Umbilical cord (tissue), 2 donors: ENCODE data around the gene ZNF778. TPM values are rescaled to one million over a fixed set of nuclear protein-coding genes. Genes with fewer than 3 reads are reported as not detected.

Experiments
- DNase-seq: peaks from one replicate; pipeline ENCODE4 v3.0.0-alpha.2; 2015; ENCODE audit warnings: low spot score
- total RNA-seq: library from RNA; depleted of rRNA; stranded (reverse); fragments of >200 nt; gene quantifications from one replicate; pipeline ENCODE4 v1.2.3, GENCODE V29; 2014; ENCODE audit warnings: low replicate concordance; ENCODE audit not compliant: insufficient read depth

ZNF778 gene
- total RNA-seq, 1 donor from 2014 or later: 43.8 TPM

DNA sequence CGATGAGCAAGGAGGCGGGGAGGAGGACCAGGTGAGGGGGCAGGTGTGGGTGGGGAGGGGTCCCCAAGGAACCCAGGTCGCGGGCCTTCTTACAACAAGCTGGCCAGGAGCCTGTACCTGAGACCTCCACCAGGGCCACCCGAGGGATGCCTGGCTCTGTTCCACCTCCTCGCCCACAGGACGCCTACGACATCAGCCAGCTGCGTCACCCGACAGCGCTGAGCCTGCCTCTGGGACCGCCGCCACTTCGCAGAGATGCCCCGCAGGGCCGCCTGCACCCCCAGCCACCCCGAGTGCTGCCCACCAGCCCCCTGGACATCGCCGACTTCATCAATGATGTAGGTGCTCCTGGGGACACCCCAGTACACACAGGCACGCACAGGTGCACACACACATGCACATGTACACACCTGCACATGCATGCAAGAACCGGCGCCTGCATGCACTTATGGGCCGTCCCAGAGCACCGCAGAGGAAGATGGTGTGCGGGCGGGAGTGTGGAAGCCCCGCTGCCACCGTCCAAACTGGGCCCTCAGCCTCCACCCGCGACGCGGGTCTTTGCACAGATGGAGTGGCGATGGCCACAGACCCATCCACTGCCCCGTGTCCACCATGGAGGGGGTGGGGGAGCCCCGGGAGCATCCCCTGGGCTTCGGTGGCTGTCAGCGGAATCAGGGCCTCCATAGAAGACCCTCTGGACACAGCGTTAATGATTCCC, 23.8 kb upstream of the ZNF778 start:
- no peak for DNase-seq

DNA sequence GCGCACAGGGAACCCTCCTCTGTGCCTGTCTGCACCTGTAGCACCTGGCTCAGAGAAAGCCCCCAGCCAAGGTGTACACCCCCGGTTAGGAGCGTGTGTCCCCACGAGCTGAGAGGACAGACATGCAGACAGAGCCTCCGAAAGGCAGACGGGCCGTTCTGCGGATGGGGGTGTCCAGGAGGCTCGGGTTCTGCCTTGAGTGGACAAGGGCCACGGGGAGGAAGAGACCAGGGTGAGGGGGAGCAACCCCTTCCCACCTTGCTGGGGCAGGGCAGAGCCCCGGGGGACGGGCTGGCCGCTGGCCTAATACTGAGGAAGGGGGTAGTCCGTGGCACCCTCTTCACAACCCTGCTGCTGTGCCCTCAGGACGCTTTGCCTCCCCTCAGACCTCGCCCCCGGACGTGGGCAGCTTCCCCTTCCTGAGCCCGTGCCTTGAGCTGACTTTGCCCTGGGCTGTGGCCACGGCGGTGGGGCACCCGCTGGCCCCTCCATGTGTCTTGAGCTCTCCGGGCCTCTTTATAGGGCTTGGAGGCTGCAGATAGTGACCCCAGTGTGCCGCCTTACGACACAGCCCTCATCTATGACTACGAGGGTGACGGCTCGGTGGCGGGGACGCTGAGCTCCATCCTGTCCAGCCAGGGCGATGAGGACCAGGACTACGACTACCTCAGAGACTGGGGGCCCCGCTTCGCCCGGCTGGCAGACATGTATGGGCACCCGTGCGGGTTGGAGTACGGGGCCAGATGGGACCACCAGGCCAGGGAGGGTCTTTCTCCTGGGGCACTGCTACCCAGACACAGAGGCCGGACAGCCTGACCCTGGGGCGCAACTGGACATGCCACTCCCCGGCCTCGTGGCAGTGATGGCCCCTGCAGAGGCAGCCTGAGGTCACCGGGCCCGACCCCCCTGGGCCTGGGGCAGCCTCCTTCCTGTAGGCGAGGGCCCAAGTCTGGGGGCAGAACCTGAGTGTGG, 22.9 kb upstream of the ZNF778 start:
- DNase-seq: no peak

DNA sequence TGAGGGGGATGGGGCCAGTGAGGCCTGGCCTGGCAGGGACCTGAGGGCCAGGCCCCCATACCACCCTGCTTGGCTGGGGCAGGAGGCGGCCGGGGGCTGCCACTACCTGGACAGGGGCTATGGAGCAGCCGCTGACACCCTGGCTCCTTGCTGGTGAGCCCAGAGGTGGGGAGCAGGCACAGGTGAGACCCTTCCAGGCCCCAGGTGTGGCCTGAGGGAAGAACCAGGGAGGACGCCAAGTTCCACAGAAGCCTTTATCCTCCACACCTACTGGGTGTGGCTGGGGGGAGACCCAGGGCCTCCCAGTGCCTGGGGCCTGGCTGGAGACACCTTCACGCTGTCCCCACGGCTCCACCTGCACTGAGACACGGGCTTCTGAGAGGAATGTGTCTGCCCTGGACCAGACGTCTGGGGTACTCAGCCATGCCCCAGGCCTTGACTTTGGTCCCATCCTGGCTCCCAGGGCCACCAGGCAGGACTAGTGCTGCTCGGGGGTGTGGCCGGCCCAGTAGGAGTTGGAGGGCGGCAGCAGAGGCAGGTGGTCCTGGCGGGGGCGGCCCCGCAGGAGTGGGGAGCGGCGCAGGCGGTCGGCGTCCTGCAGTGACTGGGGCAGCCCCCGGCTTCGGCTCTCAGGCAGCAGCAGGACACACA, 21.9 kb upstream of the ZNF778 start:
- no peak for DNase-seq

DNA sequence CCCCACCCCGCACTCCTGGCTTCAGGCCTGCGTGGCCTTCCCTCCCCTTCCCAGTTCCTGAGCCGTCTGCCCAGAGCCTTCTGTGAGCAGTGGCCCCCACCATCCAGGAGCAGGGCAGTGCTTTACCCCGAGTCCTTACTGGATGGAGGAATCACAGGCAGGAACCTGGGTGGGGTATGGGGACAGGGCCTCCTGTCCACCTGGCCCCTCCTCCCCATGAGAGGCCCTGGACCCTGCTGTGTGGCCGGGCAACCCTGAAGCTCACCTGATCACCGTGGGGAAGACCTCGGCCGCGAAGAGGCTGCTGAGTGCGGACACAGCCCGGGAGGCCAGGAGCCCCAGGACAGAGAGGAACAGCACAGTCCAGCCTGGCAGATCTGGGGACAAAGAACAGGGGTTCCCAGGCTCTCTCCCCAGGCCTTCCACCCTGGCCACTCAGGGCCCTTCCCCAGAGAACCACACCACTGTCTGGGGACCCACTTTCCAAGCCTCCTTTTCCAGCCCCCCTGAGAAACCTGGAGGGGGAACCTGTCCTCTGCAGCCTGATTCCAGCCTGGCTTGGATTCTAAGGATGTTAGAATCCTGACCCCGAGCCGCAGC, 20.4 kb upstream of the ZNF778 start:
- DNase-seq: no peak

DNA sequence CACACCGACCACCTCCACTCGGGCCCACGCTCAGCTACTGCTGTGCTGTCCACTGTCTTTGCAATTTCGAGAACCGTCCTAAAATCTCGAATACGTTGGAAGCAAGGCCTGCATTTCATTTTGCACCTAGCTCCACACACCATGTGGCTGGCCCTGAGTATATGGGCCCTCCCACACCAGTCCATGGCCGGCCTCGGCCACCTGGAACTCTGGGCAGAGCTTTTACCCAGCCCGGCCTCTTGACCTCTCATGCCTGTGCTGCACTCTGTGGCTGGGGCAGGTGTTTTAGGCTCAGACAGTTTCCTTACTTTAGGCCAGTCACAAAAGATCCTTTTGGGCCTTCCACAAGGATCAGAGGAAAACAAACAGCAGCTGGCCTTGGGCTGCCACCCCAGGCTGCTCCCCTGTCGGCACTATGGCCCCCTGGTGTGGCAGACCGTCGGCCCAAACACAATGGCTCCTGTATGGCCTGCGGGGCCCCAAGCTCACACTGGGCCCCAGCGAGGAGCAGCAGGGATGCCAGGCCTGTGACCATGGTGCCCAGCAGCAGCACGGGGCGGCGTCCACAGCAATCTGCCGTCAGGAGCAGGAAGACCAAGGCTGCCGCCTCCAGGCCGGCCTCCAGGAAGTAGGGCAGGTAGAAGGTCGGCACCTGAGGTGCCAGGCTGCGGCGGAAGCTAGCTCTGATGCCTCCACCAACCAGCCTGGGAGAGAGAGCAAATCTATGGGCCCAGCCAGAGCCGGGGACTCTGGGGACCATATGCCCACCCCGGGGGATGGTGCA, 19.7 kb upstream of the ZNF778 start:
- DNase-seq: no peak

DNA sequence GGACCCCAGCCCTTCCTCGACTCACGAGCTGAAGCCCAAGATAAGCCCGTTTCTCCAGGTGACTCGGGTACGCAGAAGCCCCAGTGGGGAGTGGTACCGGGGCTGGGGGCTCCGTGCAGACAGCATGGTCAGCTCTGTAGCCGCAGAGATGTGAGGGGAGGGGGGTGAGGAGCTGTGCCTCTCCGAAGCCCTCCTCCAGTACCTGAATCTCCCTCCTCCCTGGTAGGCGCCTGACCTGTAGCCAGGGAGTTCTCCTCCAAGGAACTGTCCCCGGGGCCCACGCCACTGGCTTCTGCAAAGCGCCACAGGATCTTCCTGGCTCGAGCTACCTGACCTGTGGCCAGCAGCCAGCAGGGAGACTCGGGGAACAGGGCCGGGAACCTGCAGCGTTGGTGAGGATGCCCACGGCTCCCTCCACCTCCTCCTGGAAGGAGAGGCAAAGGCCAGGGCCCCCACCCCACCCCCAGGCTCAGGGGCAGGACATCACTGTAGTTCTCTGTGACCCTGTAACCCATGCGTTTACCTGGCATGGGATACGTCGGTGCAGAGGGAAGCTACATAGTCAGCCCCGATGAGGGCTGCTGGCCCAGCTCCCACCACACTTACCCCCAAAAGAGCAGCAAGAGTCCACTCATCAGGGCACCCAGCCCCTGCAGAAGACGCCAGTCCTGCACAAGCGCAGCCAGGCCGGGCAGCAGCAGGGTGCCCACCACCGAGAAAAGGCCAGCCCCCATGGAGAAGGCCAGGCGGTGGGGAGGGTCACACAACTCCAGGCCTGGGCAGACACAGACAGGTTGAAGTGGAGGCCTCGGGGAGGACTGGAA, 18.9 kb upstream of the ZNF778 start:
- no peak for DNase-seq

DNA sequence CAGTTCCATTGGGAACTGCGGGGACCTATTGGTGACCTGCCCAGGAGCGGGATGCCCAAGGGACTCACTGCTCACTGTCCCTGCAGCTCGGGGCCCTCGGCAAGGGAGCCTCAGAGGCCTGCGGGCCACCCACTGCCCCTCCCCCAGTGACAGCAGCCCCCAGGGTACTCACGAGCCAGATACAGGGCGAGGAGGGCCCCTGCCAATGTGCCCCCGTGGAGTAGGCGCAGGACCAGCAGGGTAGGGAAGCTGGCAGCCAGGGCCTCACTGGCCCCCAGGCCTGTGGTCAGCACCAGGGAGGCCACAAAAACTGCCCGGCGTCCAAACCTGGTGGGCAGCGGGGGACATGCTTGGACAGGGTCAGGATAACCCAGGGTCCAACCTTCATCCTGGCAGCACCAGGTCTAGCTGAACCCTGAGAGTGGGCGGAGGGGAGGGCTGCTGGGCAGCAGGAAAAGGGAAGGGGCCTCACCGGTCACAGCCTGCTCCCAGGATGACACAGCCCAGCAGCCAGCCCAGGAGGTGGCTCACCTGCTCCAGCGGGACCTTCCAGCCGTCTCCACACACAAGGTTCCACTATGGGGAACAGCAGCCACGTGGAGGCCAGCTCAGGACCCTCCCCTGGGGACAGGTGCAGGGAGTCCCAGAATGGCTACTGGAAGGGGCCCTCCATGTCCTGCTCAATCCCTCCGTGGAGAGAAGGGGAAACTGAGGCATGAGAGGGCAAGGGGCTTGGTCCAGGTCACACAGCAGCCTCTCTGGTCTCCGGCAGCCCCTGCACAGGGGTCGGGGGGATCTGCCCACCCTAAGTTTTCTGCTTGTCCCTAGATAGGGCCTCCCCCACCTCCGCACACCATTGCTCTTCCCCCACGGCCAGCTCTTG, 18.0 kb upstream of the ZNF778 start:
- no peak for DNase-seq

DNA sequence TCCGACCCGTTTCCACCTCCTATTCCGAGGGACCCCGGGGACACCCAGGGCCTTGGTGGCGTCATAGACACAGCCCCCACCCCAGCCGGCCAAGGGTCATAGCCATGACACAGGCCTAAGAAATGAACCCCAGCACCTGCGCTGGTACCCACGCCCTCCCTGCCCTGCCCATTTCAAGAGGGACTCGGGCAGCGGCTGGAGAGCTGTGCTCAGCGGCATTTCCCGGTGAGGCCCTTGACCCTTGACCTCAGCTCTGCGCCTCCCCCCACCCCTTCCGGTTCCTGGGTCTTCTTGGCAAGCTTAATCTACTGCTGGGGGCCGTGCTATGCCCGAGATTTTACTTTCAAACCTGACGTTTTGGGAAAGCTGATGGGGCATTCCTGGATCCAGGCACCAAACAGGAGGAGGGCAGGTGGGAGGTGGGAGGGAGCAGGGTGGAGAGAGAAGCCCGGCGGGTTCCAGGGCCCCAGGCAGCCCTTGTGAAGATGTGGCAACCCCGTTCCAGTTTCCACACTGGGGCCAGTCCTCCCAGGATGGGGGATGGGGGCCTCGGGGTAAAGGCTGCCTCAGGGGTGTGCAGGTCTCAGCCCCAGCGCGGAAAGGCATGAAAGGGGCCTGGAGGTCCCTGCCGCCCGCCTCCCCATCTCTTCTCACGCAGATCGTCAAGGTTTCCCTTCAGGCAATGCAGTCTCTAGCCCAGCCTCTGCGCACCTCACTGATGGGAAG, 17.2 kb upstream of the ZNF778 start, which contains the start of gene SLC22A31:
Gene SLC22A31, minus strand, starts transcription at position 414 of the 726 bp plus-strand sequence. Its CDS starts 36 bp downstream, at position 378.
- DNase-seq: no peak

DNA sequence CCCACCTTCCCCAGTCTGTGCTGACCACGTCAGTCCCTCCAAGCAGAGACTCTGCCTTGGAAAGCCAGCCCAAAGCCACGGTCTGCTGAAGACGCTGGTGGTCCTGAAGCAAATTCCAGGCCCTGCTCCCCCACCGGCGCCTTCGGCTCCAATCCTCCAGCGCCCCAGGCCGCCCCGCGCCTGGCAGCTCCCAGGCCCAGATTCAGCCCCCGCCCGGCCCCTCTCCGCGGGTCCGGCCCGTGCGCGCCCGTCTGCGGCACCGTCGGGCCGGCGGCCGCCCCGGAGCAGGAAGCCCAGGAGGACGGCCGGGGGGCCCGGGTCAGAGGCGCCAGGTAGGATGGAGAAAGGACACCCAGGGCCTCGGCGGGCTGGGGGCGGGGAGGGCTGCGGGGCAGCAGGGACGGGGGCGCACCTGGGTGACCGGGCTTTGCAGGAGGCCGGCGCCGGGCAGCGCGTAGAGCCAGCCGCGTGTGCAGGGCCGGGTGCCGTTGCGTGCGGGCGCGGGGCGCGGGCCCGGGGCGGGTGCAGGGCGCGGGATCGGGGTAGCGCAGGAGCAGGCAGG, 16.6 kb upstream of the ZNF778 start:
- no peak for DNase-seq

DNA sequence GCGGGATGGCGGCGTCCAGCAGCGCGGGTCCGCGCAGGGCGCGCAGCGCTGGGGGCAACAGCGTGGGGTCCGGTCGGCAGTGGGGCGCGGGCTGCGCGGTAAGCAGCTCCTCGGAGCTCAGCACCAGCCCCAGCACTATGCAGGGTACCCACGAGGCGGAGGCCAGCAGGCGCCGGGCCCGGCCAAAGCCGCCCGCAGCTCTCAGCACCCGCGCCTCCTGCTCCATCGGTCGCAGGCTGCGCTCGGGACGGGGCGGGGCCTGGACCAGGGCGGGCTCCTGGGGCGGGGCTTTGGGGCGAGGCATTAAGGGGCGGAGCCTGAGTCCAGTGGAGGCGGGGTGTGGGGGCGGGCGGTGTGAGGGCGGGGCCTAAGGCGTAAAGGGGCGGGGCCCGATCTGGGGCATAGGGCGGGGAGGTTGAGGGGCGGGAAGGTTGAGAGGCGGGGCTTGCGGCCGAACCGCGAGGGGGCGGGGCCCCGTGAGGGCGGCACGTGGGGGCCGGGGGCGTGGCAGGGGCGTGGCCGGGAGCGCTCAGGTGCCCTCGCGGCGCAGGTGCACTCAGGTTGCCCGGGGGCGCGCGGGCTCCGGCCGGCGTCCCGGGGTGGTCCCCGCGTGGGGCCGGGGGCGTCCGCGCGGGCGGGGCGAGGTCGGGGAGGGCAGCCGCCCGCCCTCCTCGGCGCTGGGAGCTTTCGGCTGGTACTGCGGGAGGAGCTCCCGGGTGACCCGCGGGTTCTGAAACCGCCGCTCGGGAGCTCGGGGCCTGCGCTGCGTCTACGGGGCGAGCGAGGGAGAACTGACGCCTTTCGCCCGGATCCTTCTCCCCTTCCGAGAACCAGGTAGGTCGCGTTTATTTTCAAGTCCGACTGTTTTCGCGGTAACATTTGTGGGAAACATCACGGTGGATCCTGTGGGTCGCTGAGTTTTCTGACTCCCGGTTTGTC, 15.8 kb upstream of the ZNF778 start:
- DNase-seq: no peak

DNA sequence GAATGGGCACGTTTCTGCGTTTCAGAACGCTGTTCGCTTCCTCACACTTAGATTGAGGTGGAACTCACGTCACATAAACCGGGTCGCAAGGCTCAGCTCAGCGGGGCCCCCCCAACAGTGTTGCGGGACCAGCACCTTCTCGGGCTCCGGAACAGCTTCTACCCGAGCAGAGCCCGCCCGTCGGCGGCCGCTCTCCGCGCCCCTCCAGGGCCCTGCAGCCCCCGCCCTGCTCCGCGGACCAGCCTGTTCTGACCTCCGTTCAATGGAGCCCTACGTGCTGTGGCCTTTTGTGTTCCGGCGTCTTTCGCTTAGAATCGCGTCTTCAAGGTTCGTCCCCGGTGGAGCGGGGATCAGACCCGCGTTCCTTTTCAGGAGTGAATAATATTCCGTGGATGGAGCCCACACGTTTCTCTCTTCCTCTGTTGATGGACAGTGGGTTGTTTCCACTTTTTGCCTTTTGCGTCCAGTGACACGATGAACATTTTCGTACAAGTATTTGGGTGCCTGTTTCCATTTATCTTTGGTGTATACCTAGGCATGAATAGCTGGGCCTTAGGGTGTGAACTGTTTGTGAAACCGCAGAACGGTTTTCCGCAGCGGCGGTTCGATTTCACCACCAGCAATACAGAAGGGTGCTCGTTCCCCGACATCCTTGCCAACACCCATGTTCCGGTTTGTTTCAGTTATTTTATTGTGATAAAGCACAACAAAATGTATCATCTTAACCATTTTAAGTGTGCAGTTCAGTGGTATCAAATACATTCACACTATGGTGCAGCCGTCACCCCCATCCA, 14.9 kb upstream of the ZNF778 start:
- DNase-seq: no peak

DNA sequence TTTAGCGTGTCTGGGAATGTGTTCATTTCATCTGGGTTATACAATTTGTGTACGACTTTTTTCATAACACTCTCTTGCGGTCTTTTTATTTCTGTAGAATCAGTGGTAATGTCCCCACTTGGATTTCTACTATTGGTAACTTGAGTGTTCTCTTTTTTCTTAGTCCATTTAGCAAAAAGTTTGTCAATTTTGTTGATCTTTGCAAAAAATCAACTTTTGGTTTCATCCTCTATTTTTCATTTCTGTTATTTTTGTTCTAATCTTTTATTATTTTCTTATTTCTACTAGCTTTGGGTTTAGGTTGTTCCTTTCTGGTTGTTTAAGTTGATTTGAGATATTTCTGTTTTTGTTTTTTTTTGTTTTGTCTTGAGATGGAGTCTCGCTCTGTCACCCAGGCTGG, 9.5 kb upstream of the ZNF778 start:
- DNase-seq: no peak

DNA sequence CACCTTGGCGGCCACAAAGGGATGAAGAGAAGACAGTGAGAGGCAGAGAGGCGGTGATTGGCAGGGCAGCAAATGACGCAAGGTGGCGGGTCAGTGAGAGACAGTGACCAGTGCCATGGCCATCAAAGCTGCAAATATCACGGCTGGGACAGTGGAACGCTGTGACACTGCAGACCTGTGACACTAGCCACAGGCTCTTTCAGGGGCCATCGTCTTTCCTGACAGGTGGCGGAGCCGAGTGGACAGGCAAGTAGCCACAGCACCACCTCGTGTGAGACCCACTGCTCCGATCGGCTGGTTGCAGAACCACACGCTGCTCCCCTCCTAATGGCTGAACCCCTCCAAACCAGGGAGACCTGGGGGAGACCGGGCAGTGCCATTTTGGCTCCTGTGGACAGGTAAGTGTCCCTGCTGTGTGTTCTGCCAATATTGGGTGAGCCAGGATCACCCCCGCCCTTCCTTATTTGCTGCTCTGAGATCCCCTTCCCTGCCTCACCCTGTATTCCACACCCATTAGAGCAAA, 7.9 kb upstream of the ZNF778 start:
- no peak for DNase-seq

DNA sequence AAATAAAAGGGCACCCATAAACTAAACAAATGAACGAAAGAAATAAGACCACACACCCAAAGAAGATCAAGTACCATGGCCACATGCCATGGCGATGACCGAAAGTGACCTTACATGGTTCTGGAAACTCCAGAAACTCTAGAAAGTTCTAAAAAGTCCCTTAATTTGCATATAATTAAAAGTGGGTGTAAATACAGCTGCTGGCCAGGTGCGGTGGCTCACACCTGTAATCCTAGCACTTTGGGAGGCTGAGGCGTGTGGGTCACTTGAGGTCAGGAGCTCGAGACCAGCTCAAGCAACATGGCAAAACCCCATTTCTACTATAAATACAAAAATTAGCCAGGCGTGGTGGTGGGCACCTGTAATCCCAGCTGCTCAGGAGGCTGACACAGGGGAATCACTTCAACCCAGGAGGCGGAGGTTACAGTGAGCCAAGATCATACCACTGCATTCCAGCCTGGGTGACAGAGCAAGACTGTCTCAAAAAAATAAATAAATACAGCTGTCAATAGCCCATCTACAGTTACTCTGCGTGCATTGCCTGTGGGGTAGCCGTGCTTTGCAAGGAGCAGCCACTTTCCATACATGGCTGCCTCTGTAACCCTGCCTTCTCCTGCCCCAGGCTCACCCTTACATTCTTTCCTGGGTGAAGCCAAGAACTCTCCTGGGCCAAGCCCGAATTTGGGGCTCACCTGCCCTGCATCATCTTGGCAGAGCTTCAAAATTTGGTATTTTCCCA, 7.2 kb upstream of the ZNF778 start:
- DNase-seq: no peak

DNA sequence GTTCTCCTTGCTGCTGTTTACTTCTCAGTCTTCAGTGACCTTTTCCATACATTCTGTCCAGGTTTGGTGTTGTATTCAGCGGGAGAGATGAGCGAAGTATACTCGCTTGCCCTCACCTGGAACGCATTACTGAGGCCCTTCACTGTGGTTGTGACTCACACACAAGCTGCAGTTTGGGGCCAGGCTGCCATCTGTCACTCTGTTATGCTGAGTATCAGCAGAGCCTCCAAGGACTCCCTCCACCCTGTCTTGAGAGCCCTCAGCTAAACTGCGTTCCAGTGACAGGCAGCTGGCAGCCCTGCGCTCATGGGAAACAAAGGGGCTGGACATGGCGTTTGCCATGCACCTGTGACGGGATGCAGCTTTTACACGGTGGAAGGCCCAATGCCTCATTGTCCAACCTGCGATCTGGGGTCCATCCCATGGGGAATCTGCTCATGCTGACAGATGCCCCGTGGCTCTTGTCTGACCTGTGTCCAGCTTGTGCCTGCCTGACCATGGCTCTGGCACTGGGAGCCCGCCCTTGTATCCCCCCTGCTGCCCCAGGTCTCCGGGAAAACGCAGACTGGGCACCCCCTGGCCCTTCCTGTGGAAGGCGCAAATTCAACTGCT, 6.5 kb upstream of the ZNF778 start:
- no peak for DNase-seq
